OCI-LY1 (cell line): ENCODE data around the gene LHFPL4.

Experiments used
- H2AFZ ChIP-seq: fragments of 200-600 bp; sonication (generic), shearing (Covaris generic); 2 replicates; pipeline ENCODE4 v1.6.0; 2014; ENCODE audit warnings: antibody characterized with exemption, mild to moderate bottlenecking, low read length
- H3F3A ChIP-seq: fragments of 200-600 bp; sonication (generic), shearing (Covaris generic); 2 replicates; pipeline ENCODE4 v1.6.0; 2014; ENCODE audit warnings: mild to moderate bottlenecking, antibody characterized with exemption, low read length, moderate library complexity; ENCODE audit not compliant: insufficient read depth
- H3K27ac ChIP-seq: fragments of 200-600 bp; sonication (generic); 2 replicates; pipeline ENCODE4 v1.5.1; 2014; ENCODE audit warnings: low read length, mixed run types, mild to moderate bottlenecking, low read depth; ENCODE audit not compliant: poor library complexity, severe bottlenecking
- H3K27me3 ChIP-seq: fragments of 200-600 bp; sonication (generic); 2 replicates; pipeline ENCODE4 v1.6.0; 2014; ENCODE audit warnings: antibody characterized with exemption, mild to moderate bottlenecking, low read length, moderate library complexity; ENCODE audit not compliant: insufficient read depth
- H3K36me3 ChIP-seq: fragments of 200-600 bp; sonication (generic); 2 replicates; pipeline ENCODE4 v1.6.1; 2014; ENCODE audit warnings: mild to moderate bottlenecking, antibody characterized with exemption, low read length, moderate library complexity, mixed read lengths; ENCODE audit not compliant: insufficient read depth
- H3K4me1 ChIP-seq: fragments of 200-600 bp; sonication (generic); 2 replicates; pipeline ENCODE4 v1.5.1; 2014; ENCODE audit warnings: mild to moderate bottlenecking, low read length, moderate library complexity; ENCODE audit not compliant: insufficient read depth, severe bottlenecking
- H3K4me2 ChIP-seq: fragments of 200-600 bp; sonication (generic), shearing (Covaris generic); 2 replicates; pipeline ENCODE4 v1.6.1; 2014; ENCODE audit warnings: low read length
- H3K4me3 ChIP-seq: fragments of 200-600 bp; sonication (generic); 2 replicates; pipeline ENCODE4 v1.5.1; 2014; ENCODE audit warnings: low read length, low read depth, mild to moderate bottlenecking, mixed read lengths; ENCODE audit not compliant: poor library complexity, severe bottlenecking
- H3K79me2 ChIP-seq: fragments of 200-600 bp; shearing (Covaris generic); 2 replicates; pipeline ENCODE4 v1.6.1; 2016; ENCODE audit warnings: mixed run types, low read length, mixed read lengths; ENCODE audit not compliant: insufficient read depth
- H3K9ac ChIP-seq: fragments of 200-600 bp; sonication (generic), shearing (Covaris generic); 2 replicates; pipeline ENCODE4 v1.6.1; 2014; ENCODE audit warnings: mild to moderate bottlenecking, low read length, mixed read lengths
- H3K9me2 ChIP-seq: fragments of 200-600 bp; sonication (generic), shearing (Covaris generic); 2 replicates; pipeline ENCODE4 v1.6.1; 2014; ENCODE audit warnings: low read depth, mild to moderate bottlenecking, low read length, mixed read lengths
- H3K9me3 ChIP-seq: fragments of 200-600 bp; shearing (Covaris generic); 2 replicates; pipeline ENCODE4 v1.6.1; 2014; ENCODE audit warnings: low read length, mixed read lengths
- H4K20me1 ChIP-seq: fragments of 200-600 bp; sonication (generic), shearing (Covaris generic); 2 replicates; pipeline ENCODE4 v1.6.0; 2016; ENCODE audit warnings: mild to moderate bottlenecking, low read length; ENCODE audit not compliant: insufficient read depth
- EZH2 ChIP-seq: fragments of 200-600 bp; sonication (generic), shearing (Covaris generic); IDR thresholded peaks from 2 replicates; pipeline ENCODE4 v1.8.0; 2017; ENCODE audit warnings: borderline replicate concordance, mixed run types, mild to moderate bottlenecking, antibody characterized with exemption, low read length, moderate library complexity, mixed read lengths
- TF ChIP-seq, protein P1 (sequence below): fragments of 200-600 bp; sonication (generic), shearing (Covaris generic); IDR thresholded peaks from 2 replicates; pipeline ENCODE4 v1.5.1; 2017; ENCODE audit warnings: mild to moderate bottlenecking, antibody characterized with exemption, low read length, moderate library complexity, mixed read lengths

The LHFPL4 gene

DNA sequence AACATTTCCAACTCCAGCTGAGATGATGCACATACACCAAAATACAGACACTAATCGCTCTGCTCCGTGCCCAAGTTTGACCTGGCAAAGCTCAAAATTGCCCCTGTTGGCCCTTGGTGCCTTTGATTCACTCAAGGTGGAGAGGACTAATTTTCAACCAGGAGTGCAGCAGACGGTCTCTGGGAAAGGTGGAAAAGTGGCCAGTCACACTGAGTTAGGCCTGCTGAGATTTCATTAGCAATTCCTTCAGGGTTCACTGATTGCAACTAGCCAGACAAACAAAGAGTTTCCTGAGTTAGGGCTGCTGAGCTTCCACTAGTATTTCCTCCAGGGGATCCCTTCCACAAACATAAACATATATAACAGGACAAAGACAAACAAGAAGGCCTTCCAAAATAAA is 28.7 kb upstream of the LHFPL4 start:
- no peaks in the 10 kb centered on the region for H3K9me3 ChIP-seq
- no peaks in the 10 kb centered on the region for H3K4me1 ChIP-seq
- H4K20me1 ChIP-seq = no peaks in the 10 kb centered on the region
- H3F3A ChIP-seq = no peaks in the 10 kb centered on the region
- H3K9ac ChIP-seq = no peak overlapping the region
- H3K4me2 ChIP-seq = no peak overlapping the region
- H2AFZ ChIP-seq = no peak overlapping the region
- H3K27ac ChIP-seq = no peak overlapping the region
- no peak overlapping the region for H3K4me3 ChIP-seq
- H3K79me2 ChIP-seq = no peaks in the 10 kb centered on the region
- H3K9me2 ChIP-seq = no peaks in the 10 kb centered on the region
- 0 out of 2 replicates have a peak, but pooled peaks cover 7% of the 10 kb centered on the region for H3K27me3 ChIP-seq
- no peak for TF ChIP-seq EZH2
- no peaks in the 10 kb centered on the region for H3K36me3 ChIP-seq

DNA sequence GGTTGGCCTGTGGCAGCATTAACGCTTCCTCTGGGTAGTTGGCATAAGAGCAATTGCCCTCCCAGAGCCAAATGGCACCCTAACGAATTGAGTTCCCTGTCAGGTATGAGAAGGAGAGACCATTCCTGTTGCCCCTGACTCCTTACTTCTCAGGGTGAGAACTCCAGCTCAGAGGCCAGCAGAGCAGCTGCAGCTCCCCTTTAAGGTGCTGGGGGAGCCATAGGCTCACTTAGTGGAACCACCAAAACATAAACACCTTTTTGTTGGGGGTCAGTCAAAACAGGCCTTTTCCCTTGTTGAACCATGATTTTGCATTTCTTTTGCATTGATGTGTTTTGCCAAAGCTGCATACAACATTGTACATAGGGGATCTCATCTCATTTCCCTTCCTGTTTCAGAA is 28.1 kb upstream of the LHFPL4 start:
- H3K9me3 ChIP-seq = no peaks in the 10 kb centered on the region
- no peak overlapping the region for H3K27ac ChIP-seq
- H3F3A ChIP-seq = no peaks in the 10 kb centered on the region
- no peak overlapping the region for H3K4me3 ChIP-seq
- H3K9me2 ChIP-seq = no peaks in the 10 kb centered on the region
- no peaks in the 10 kb centered on the region for H3K4me1 ChIP-seq
- TF ChIP-seq, protein P1, sequence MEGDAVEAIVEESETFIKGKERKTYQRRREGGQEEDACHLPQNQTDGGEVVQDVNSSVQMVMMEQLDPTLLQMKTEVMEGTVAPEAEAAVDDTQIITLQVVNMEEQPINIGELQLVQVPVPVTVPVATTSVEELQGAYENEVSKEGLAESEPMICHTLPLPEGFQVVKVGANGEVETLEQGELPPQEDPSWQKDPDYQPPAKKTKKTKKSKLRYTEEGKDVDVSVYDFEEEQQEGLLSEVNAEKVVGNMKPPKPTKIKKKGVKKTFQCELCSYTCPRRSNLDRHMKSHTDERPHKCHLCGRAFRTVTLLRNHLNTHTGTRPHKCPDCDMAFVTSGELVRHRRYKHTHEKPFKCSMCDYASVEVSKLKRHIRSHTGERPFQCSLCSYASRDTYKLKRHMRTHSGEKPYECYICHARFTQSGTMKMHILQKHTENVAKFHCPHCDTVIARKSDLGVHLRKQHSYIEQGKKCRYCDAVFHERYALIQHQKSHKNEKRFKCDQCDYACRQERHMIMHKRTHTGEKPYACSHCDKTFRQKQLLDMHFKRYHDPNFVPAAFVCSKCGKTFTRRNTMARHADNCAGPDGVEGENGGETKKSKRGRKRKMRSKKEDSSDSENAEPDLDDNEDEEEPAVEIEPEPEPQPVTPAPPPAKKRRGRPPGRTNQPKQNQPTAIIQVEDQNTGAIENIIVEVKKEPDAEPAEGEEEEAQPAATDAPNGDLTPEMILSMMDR = no peak
- no peak for TF ChIP-seq EZH2
- H2AFZ ChIP-seq = no peak overlapping the region
- no peaks in the 10 kb centered on the region for H4K20me1 ChIP-seq
- H3K4me2 ChIP-seq = no peak overlapping the region
- H3K27me3 ChIP-seq = 0 out of 2 replicates have a peak, but pooled peaks cover 7% of the 10 kb centered on the region
- no peaks in the 10 kb centered on the region for H3K36me3 ChIP-seq
- H3K79me2 ChIP-seq = no peaks in the 10 kb centered on the region
- no peak overlapping the region for H3K9ac ChIP-seq

DNA sequence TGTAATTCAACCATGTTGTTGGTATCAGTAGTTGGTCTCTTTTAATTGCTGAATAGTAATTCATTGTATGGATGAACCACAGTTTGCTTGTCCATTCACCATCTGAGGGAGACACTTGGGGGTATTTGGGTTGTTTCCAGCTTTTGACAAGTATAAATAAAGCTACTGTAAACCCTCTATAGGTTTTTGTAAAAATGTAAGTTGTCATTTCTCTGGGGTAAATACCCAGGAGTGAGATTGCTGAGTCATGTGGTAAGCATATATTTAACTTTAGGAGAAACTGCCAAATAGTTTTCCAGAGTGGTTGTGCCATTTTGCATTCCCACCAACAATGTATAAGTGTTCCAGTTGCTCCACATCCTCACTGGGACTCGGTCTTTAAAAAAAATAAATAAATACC is 15.4 kb upstream of the LHFPL4 start:
- Histone ChIP-seq H3K36me3 (no peaks in the 10 kb centered on the region), H3K79me2 (no peaks in the 10 kb centered on the region), H3K4me3 (no peak overlapping the region), H2AFZ (no peak overlapping the region), H3K9me3 (no peaks in the 10 kb centered on the region), H3K4me2 (no peak overlapping the region), H3K9ac (no peak overlapping the region), H3K4me1 (no peaks in the 10 kb centered on the region), H3K9me2 (no peaks in the 10 kb centered on the region), H3F3A (no peaks in the 10 kb centered on the region), H4K20me1 (no peaks in the 10 kb centered on the region), H3K27ac (no peak overlapping the region), H3K27me3 (no peaks in the 10 kb centered on the region)
- TF ChIP-seq, protein P1 = no peak
- TF ChIP-seq EZH2 = no peak

DNA sequence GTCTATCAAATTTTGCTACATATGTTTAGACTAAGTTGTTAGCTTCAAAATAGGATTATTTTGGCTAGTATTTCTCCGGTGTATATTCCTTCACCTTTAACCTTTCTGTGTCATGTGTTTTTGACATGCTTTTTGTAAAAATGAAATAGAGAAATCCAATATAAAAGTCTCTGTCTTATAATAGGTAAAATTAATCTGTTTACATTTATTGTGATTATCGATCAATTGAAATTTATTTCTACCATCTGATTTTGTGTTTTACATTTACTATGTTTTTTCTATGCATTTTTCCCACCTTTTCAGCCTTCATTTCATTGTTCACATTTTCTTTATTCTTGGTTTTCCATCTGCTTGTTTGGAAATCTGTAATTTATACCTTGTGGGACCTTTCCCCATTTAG is 11.7 kb upstream of the LHFPL4 start:
- no peaks in the 10 kb centered on the region; the same call in 1 of the 2 replicates for H3K36me3 ChIP-seq
- no peaks in the 10 kb centered on the region for H3K27me3 ChIP-seq
- H3K9me3 ChIP-seq = no peaks in the 10 kb centered on the region
- H3K4me1 ChIP-seq = no peaks in the 10 kb centered on the region
- no peaks in the 10 kb centered on the region for H3K9me2 ChIP-seq
- H3K4me3 ChIP-seq = no peak overlapping the region
- no peak overlapping the region for H2AFZ ChIP-seq
- TF ChIP-seq, protein P1 = no peak
- TF ChIP-seq EZH2 = no peak
- no peaks in the 10 kb centered on the region for H4K20me1 ChIP-seq
- no peak overlapping the region for H3K4me2 ChIP-seq
- no peaks in the 10 kb centered on the region for H3K79me2 ChIP-seq
- H3F3A ChIP-seq = no peaks in the 10 kb centered on the region
- no peak overlapping the region for H3K9ac ChIP-seq
- no peak overlapping the region for H3K27ac ChIP-seq
